Neutrophil (primary cell): ENCODE data around the gene SDK2.

Source experiments
- H3K27ac ChIP-seq: fragments of 200-600 bp; sonication (generic); 2 replicates; pipeline ENCODE4 v1.5.1; 2016; ENCODE audit warnings: mild to moderate bottlenecking, moderate library complexity
- H3K27me3 ChIP-seq: fragments of 200-600 bp; sonication (generic); 2 replicates; pipeline ENCODE4 v1.6.0; 2016; ENCODE audit warnings: mild to moderate bottlenecking
- H3K36me3 ChIP-seq: fragments of 200-600 bp; sonication (generic); 2 replicates; pipeline ENCODE4 v1.5.1; 2017
- H3K4me1 ChIP-seq, 2 experiments: fragments of 200-600 bp in 1 of 2; sonication (generic) in 1 of 2; 1 replicate in 1 of 2; 2 replicates in 1 of 2; pipeline versions ENCODE4 v1.5.1 to v1.6.1; 2013 to 2016; ENCODE audit warnings: low read depth in 1 of 2, low read length in 1 of 2, mild to moderate bottlenecking in 1 of 2, moderate library complexity in 1 of 2; ENCODE audit not compliant: control insufficient read depth in 1 of 2, insufficient read depth in 1 of 2
- H3K4me3 ChIP-seq, 2 experiments: fragments of 200-600 bp in 1 of 2; sonication (generic) in 1 of 2; 1 replicate in 1 of 2; 2 replicates in 1 of 2; pipeline ENCODE4 v1.5.1; 2013 to 2016; ENCODE audit warnings: low read depth in 1 of 2, low read length in 1 of 2, mild to moderate bottlenecking in 1 of 2, moderate library complexity in 1 of 2
- H3K9me3 ChIP-seq: fragments of 200-600 bp; sonication (generic); 2 replicates; pipeline ENCODE4 v1.5.1; 2016
- TF ChIP-seq, protein P1 (sequence below): fragments of 200-600 bp; sonication (generic); IDR thresholded peaks from 2 replicates; pipeline ENCODE4 v1.5.1; 2016; ENCODE audit warnings: antibody characterized with exemption

The SDK2 gene

DNA sequence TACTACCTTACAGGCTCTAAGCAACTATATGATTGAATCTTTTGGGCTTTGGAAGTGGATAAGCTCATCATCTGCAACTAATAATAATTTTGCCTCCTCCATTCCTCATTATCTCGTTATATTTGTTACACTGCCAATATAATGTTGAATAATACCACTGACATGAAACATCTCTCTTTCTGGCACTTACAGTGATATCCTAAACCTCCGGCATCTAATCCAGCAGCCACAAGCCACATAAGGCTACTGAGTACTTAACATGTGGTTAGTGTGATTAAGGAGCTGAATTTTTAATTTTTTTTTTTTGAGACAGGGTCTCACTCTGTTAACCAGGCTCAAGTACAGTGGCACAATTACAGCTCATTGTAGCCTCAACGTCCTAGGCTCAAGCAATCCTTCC, 342.1 kb downstream of the SDK2 start:
- Histone ChIP-seq H3K4me1 (peaks cover 9 to 14% of the 10 kb centered on the region in 2 experiments), H3K36me3 (no peaks in the 10 kb centered on the region), H3K9me3 (no peaks in the 10 kb centered on the region), H3K4me3 (no peak overlapping the region), H3K27me3 (no peaks in the 10 kb centered on the region), H3K27ac (no peak overlapping the region)
- TF ChIP-seq, protein P1, sequence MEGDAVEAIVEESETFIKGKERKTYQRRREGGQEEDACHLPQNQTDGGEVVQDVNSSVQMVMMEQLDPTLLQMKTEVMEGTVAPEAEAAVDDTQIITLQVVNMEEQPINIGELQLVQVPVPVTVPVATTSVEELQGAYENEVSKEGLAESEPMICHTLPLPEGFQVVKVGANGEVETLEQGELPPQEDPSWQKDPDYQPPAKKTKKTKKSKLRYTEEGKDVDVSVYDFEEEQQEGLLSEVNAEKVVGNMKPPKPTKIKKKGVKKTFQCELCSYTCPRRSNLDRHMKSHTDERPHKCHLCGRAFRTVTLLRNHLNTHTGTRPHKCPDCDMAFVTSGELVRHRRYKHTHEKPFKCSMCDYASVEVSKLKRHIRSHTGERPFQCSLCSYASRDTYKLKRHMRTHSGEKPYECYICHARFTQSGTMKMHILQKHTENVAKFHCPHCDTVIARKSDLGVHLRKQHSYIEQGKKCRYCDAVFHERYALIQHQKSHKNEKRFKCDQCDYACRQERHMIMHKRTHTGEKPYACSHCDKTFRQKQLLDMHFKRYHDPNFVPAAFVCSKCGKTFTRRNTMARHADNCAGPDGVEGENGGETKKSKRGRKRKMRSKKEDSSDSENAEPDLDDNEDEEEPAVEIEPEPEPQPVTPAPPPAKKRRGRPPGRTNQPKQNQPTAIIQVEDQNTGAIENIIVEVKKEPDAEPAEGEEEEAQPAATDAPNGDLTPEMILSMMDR, result no peak

DNA sequence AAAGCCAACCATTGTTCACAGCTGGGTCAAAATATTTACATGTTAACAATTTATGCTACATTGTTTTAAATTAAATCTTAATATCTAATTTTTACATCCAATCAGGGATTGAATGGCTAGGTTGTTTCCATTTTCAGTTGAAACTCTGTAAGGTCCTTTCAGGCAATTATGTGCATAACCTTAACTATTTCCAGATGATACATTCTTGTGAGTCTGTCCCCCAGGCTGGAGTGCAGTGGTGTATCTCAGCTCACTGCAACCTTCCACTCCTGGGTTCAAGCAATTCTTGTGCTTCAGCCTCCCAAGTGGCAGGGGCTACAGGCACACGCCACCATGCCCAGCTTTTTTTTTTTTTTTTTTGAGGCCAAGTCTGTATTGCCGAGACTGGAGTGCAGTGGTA, 342.9 kb downstream of the SDK2 start:
- no peaks in the 10 kb centered on the region for H3K27me3 ChIP-seq
- H3K4me1 ChIP-seq, result peaks cover 9 to 14% of the 10 kb centered on the region in 2 experiments
- H3K27ac ChIP-seq, result no peak overlapping the region

DNA sequence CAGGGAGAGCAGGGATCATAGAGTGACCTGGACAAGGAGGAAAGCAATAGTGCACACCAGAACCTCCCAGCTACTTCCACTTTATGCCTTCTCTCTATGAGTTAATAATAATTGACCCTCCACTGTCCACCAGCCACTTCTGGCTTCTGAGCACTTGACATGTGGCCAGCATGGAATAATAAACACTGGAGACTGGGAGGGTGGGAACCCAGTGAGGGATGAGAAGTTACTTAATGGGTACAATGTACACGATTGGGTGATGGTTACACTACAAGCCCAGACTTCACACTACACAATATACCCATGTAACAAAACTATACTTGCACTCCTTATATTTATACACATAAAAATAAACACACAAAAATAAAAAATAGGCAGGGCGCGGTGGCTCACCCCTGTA, 343.9 kb downstream of the SDK2 start:
- Histone ChIP-seq H3K36me3 (no peaks in the 10 kb centered on the region), H3K9me3 (no peaks in the 10 kb centered on the region), H3K4me3 (no peak overlapping the region), H3K27ac (no peak overlapping the region), H3K4me1 (peaks cover 8 to 9% of the 10 kb centered on the region in 2 experiments), H3K27me3 (no peaks in the 10 kb centered on the region)
- TF ChIP-seq, protein P1, result no peak

More for the DNA sequence above, 342.9 kb downstream of the SDK2 start:
- Histone ChIP-seq H3K9me3 (no peaks in the 10 kb centered on the region), H3K4me3 (no peak overlapping the region), H3K36me3 (no peaks in the 10 kb centered on the region)
- TF ChIP-seq, protein P1, result no peak

DNA sequence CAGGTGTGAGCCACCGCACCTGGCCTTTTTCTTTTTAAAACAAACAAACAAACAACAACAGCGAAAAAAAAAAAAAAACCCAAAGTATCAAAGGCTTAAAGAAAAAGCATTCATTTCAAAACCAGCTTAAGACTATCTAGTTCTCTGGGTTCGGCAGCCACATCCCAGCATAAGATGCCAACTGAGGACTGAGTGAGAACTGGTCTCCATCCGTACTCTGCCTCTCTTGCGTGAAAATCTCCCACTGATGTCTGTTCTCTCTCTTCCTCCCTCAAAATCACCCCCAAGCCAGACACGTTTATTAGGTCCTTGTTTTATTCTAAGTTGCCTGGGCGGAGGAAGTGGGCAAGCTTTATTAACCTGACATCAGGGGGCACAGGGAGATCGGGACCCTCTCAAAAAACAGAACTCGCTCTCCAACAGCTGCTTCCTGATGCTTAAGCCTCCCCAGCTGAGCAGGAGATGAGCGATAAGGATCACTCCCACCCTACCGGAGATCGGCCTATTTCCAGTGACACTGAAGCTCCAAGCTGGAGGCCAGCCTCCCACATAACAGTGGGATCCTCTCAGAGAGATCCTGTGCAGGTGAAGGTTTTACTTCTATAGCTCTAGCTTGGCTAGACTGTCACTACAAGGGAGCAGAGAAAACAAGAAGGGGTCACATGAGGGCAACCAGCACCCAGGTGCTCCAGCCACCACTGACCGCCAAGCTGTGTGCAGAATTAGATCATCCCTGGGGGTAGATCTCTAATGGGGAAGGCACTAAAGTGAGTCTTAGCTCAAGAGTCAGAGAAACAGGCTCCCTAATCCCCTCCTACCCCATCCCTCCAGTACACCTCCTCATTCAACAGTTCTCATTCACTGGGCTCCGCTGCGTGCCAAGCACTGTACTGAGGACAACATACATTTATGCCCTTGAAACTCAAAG, 346.0 kb downstream of the SDK2 start:
- no peak overlapping the region for H3K27ac ChIP-seq
- TF ChIP-seq, protein P1, result no peak

DNA sequence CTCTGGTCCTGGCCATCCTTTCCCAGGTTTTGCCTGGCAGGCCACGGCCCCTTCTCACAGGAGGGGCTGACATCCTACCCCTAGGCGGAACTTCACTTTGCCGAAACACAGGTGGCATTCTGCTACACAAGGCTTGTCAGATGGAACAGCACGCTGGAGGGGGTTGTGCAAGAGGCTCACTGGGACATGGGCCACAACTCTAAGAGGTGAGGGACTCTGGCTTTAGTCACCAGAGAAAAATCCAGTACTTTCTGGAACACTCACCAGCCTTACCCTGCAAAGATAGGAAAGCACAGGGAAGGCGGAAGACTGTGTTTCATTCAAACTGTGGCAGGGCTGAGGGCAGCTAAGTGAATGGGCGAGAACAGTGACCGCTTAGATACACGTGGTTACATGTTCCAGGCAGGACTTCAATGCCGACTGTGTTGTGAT, 350.7 kb downstream of the SDK2 start:
- no peaks in the 10 kb centered on the region for H3K36me3 ChIP-seq
- no peaks in the 10 kb centered on the region for H3K9me3 ChIP-seq
- peaks cover 25% of the 10 kb centered on the region in 2 experiments for H3K4me1 ChIP-seq
- TF ChIP-seq, protein P1, result no peak
- H3K4me3 ChIP-seq, result no peak overlapping the region
- no peaks in the 10 kb centered on the region for H3K27me3 ChIP-seq
- H3K27ac ChIP-seq, result no peak overlapping the region

More for the DNA sequence above, 346.0 kb downstream of the SDK2 start:
- Histone ChIP-seq H3K36me3 (no peaks in the 10 kb centered on the region), H3K4me1 (no peaks in the 10 kb centered on the region), H3K4me3 (no peak overlapping the region), H3K9me3 (no peaks in the 10 kb centered on the region), H3K27me3 (no peaks in the 10 kb centered on the region)
